IgD-negative memory B cell (primary cell): ENCODE results near the gene PON1. TPM values are rescaled to one million over a fixed set of nuclear protein-coding genes. Genes with fewer than 3 reads are reported as not detected.
A peak's percentile ranks its signal among the peaks of the same experiment; 100 is the strongest.

Source experiments
- H3K27ac Mint-ChIP-seq, 3 donors: one replicate each; pipeline ENCODE4 v1.8.0; 2020 to 2022; ENCODE audit warnings: mild to moderate bottlenecking in 3 of 3, mixed read lengths in 3 of 3, moderate library complexity in 1 of 3
- H3K27me3 Mint-ChIP-seq: one replicate; pipeline ENCODE4 v1.8.0; 2021; ENCODE audit warnings: mixed read lengths
- H3K36me3 Mint-ChIP-seq: one replicate; pipeline ENCODE4 v1.8.0; 2020; ENCODE audit warnings: mild to moderate bottlenecking, mixed read lengths
- H3K4me1 Mint-ChIP-seq, 3 donors: one replicate each; pipeline ENCODE4 v1.8.0; 2020 to 2022; ENCODE audit warnings: mixed read lengths in 3 of 3, mild to moderate bottlenecking in 1 of 3
- H3K4me3 Mint-ChIP-seq, 4 donors: one replicate each; pipeline ENCODE4 v1.8.0; 2020 to 2022; ENCODE audit warnings: mild to moderate bottlenecking in 4 of 4, mixed read lengths in 4 of 4, moderate library complexity in 3 of 4
- H3K9me3 Mint-ChIP-seq, 3 donors: one replicate each; pipeline ENCODE4 v1.8.0; 2020 to 2021; ENCODE audit warnings: mixed read lengths in 3 of 3, mild to moderate bottlenecking in 1 of 3
- polyA plus RNA-seq: library from polyadenylated mRNA; unstranded; fragments of 300-500 nt; fragmentation: Illumina TruSeq; gene quantifications from one replicate; pipeline ENCODE4 v1.2.3, GENCODE V29; 2021

Gene PON1
- not detected for polyA plus RNA-seq

DNA sequence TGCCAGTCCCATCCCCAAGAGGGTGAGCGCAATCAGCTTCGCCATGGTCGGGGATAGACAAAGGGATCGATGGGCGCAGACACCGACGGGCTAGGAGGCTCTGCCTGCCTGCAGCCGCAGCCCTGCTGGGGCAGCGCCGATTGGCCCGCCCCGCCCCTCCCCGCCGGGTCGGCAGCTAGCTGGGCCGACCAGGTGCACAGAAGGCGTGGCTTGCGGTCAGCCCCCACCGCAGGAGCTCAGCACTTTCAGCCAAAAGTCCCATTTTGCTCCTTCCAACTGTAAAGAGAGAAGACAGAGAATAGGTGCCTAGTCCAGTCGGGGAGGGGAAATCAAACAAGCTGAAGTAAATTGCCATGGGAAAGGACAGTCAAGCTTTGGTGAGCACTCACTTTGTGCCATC lies at the start of gene PON1:
Gene PON1, minus strand, starts transcription at position 102 of the 400 bp plus-strand sequence. Its CDS starts 57 bp downstream, at position 45.
- Mint-ChIP-seq H3K9me3 (no peaks in the 10 kb centered on the region), H3K4me3 (no peak within 1 kb of the TSS), H3K27me3 (no peaks in the 10 kb centered on the region), H3K36me3 (no peaks in the 10 kb centered on the region), H3K4me1 (peaks cover 0 to 1% (median 0%) of the 10 kb centered on the region in 3 donors), H3K27ac (no peak within 1 kb of the TSS)

DNA sequence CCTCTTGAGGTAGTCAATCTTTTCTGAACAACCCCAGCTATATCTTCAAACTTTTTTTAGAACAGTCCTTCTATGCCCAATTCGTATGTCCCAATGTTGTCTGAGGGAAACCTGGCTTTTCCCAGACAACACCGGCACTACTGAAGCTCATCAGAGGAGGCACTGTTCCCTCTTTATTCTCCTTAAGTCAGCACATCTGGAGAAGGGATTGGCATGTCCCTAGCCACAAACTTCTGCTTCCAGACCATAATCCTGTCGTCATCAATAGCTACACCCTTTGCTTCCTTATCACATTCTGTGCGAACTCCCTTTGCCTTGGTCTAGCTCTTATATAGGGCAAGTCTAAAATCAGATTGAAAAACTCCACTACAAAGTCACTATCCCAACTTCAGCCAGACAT lies 49.0 kb upstream of the PON1 start:
- H3K9me3 Mint-ChIP-seq, result peaks cover 0 to 1% (median 1%) of the 10 kb centered on the region in 3 donors
- no peak overlapping the region for H3K27ac Mint-ChIP-seq
- no peaks in the 10 kb centered on the region for H3K36me3 Mint-ChIP-seq
- H3K27me3 Mint-ChIP-seq, result peaks cover 9% of the 10 kb centered on the region
- no peaks in the 10 kb centered on the region for H3K4me1 Mint-ChIP-seq
- H3K4me3 Mint-ChIP-seq, result no peak overlapping the region

DNA sequence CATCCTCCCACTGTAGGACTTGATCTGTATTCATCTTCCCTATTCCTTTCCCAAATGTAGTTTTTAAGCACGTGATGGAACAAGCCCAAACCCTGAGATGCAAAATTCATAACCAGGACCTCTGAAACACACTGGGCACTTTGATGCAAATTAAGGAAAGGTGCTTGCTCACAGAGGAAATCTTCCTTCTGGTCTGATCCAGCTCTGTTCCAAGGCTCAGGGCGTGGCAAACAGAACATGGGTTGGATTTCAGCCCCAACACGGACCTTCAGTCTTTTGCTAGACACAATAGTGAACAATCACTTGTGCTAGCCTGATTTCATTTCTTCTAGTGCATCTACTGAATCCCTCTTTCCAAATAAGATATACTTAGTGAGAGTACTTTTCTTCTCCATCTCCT lies 43.9 kb upstream of the PON1 start:
- H3K36me3 Mint-ChIP-seq, result no peaks in the 10 kb centered on the region
- H3K9me3 Mint-ChIP-seq, result peaks cover 0 to 1% (median 0%) of the 10 kb centered on the region in 3 donors
- no peak overlapping the region for H3K4me3 Mint-ChIP-seq
- H3K4me1 Mint-ChIP-seq, result no peaks in the 10 kb centered on the region
- H3K27me3 Mint-ChIP-seq, result no peaks in the 10 kb centered on the region
- no peak overlapping the region for H3K27ac Mint-ChIP-seq

DNA sequence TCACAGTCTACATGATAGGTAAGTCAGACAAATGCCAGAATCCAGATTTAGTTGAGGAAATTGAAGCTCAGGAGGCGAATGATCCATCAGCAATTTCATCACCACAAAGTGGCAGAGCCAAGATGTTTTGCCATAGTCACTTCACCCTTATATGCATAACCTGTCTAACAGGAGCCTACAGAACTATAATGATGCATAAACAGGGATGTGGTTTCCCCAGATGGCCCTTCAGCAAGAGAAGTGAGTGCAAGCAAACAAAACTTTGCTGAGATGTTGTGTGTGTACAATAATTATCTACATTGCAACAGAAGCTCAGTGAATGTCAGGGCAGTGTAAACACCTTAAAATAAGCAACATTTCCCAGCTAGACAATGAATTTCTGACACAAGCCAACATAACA lies 43.3 kb upstream of the PON1 start:
- H3K9me3 Mint-ChIP-seq, result peaks cover 0 to 1% (median 0%) of the 10 kb centered on the region in 3 donors
- H3K27me3 Mint-ChIP-seq, result no peaks in the 10 kb centered on the region
- no peak overlapping the region for H3K27ac Mint-ChIP-seq
- no peak overlapping the region for H3K4me3 Mint-ChIP-seq
- H3K36me3 Mint-ChIP-seq, result no peaks in the 10 kb centered on the region
- no peaks in the 10 kb centered on the region for H3K4me1 Mint-ChIP-seq

DNA sequence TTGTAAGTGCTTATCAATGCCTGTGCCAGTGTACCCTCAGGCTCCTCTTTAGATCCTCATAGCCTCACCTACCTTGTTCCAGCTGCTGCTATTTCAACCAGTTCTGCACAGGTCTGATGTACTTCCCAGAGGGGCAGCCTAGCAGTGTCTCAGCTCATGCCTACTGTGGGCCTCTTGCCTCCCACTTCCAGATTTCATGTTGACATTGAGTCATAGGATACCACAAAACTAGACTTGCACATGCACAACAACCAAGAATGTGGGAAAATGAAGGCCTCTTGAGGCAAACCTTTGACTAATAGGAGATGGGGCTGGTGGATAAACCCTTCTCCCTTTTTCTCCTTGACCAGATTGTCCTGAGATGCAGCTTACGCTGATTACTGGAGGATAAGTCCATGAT lies 40.8 kb upstream of the PON1 start:
- Mint-ChIP-seq H3K4me3 (no peak overlapping the region), H3K27me3 (no peaks in the 10 kb centered on the region), H3K9me3 (peaks cover 0 to 1% (median 0%) of the 10 kb centered on the region in 3 donors), H3K4me1 (no peaks in the 10 kb centered on the region), H3K27ac (no peak overlapping the region), H3K36me3 (no peaks in the 10 kb centered on the region)

DNA sequence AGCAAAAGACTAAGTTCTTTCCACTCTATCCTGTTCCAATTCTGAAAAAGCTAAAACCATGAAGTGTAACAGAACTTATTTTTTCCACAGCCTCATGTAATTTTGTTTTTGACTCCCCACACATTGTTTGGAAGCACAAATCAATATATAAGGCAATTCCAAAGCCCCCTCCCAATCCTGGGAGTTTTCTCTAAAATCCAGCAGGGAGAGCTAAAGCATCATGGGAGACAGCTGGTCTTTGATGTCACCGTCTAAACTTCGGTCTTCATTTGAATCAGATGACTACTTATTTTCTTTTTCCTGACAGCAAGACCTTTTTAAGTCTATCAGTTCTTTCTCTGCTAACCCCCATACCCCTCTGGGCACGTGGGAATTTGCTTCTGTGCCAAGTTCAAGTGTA lies 33.3 kb upstream of the PON1 start:
- Mint-ChIP-seq H3K4me3 (no peak overlapping the region), H3K36me3 (peaks cover 3% of the 10 kb centered on the region), H3K4me1 (no peaks in the 10 kb centered on the region), H3K9me3 (peaks cover 2 to 3% (median 3%) of the 10 kb centered on the region in 3 donors), H3K27ac (peak overlapping the region in 1 of 3 donors; percentile 27), H3K27me3 (no peaks in the 10 kb centered on the region)

DNA sequence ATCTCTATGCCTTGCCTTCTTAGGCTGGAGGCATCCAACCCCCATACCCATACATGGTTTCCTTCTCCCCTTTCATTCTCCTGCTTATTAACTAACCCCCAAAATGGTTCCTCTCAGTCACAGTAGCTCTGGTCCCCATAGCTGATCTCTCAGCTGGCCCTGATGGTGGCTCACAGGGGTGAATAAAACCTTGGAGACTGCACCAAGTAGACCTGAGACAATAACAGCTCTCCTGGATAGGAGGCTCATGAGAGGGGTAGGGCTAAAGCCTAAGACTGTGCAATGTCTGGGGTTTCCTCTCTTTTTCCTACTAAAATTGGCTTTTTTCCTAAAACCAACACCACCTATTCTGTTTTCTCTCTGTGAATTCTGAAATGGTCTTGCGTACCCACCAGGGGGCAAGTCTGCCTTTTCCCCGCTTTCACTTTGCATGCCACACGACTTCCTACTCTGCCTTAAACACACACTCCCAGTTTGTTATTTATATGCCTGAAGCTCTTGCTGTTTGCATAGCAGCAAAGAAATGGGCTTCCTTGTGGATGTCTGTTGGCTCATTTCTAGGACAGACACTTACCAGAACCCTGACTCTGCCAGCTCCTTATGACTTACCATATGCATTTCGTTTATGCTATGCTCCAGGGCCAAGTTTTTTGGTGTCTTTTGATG lies 18.4 kb upstream of the PON1 start:
- peaks cover 2% of the 10 kb centered on the region for H3K27me3 Mint-ChIP-seq
- H3K9me3 Mint-ChIP-seq, result no peaks in the 10 kb centered on the region
- H3K27ac Mint-ChIP-seq, result no peak overlapping the region
- peaks cover 4% of the 10 kb centered on the region for H3K36me3 Mint-ChIP-seq
- no peaks in the 10 kb centered on the region for H3K4me1 Mint-ChIP-seq
- H3K4me3 Mint-ChIP-seq, result no peak overlapping the region

DNA sequence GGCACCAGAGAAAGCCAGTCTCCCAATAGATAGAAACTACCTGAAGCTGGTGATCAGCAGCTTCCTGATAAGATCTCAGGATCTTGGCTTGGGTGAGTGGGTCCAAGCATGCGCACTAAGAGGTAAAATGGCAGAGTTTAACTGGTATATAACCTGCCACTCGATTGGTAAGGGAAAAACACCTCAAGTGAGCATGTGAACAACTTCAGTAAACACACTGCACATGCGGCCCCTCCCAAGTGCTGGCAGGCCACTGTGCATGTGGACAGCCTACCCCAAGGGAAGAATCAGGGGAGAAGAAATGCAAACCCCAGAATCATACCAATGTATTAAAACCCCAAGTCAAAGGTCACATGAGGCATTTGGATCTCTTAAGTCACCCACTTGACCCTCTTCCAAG lies 17.7 kb upstream of the PON1 start:
- Mint-ChIP-seq H3K9me3 (no peaks in the 10 kb centered on the region), H3K4me3 (no peak overlapping the region), H3K36me3 (peaks cover 4% of the 10 kb centered on the region), H3K27ac (no peak overlapping the region), H3K4me1 (no peaks in the 10 kb centered on the region), H3K27me3 (peaks cover 2% of the 10 kb centered on the region)

DNA sequence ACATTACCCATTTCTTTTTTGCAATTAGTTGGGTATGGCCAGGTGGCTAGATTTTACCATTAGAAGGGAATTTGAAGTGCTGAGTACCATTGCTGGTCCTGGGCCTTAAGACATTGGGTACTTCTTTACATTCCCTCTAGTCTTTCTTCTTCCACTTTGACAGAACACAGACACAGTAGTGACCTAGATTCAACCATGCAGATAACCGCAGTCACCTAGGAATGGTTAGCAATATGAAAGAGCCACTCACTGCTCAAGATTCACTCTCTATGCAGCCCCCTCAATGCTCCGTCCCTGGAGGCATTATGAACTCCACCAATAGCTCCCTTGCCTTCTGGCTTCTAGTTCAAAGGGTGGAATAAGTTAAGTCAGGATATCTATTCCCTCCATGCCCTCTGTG lies 16.2 kb upstream of the PON1 start:
- Mint-ChIP-seq H3K27me3 (peaks cover 2% of the 10 kb centered on the region), H3K4me1 (no peaks in the 10 kb centered on the region), H3K4me3 (no peak overlapping the region), H3K36me3 (peaks cover 4% of the 10 kb centered on the region), H3K27ac (no peak overlapping the region), H3K9me3 (no peaks in the 10 kb centered on the region)

DNA sequence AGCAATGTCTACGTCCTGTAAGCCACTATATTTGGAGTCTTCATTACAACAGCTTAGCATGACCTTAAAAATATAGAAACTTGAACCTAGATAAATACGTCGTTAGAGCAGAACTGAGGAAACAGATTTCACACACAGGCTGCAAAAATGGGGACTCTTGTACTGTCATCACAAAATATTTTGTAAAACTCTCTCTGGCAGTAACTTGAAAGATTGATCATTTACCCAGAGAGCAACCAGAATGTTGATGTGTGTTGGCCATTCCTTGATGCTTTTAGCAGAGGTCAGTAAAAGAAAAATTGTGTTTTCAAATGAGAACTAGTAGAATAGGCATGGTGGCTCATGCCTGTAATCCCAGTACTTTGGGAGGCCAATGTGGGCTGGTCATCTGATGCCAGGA lies 14.5 kb upstream of the PON1 start:
- no peaks in the 10 kb centered on the region for H3K4me1 Mint-ChIP-seq
- H3K27me3 Mint-ChIP-seq, result peaks cover 2% of the 10 kb centered on the region
- H3K36me3 Mint-ChIP-seq, result peaks cover 4% of the 10 kb centered on the region
- H3K4me3 Mint-ChIP-seq, result no peak overlapping the region
- no peaks in the 10 kb centered on the region for H3K9me3 Mint-ChIP-seq
- H3K27ac Mint-ChIP-seq, result no peak overlapping the region

DNA sequence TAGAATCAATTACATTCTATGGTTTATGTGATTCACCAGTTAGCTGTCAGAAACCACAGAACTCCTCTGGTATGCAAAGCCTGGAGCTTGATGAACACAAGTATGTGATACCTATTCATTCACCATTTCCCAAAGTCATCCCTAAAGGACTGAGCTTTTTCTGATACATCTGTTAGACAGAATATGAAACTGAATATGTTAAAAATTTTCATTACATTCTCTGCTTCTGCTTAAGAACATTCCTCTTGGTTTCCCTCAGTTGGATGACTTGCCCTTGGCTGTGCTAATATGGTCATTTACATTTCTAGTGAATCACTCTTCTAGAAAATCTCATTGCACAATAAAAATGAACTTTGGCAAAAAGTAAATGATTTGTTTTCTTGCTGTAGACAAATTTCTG lies 10.8 kb upstream of the PON1 start:
- Mint-ChIP-seq H3K4me3 (no peak overlapping the region), H3K27me3 (no peaks in the 10 kb centered on the region), H3K4me1 (peaks cover 6 to 8% (median 7%) of the 10 kb centered on the region in 3 donors), H3K9me3 (no peaks in the 10 kb centered on the region), H3K27ac (no peak overlapping the region), H3K36me3 (peaks cover 1% of the 10 kb centered on the region)

DNA sequence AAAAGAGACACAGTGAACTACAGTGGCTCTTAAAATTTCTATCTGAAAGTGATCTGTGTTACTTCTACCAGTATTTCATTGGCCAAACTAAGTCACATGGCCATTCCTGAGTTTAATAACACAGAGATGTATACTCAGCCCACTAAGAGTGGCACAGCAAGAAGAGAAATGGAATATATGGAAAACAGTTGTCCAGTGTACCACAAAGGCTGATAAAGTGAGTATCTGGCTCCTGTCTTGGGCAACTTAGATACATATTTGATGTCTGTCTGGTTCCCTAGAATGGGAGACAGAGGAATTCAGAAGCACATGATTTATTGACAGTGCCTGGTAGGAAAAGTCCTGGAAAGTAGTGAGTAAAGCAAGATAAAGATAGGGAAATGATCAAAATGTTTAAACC lies 10.1 kb upstream of the PON1 start:
- Mint-ChIP-seq H3K4me1 (peaks cover 6 to 10% (median 7%) of the 10 kb centered on the region in 3 donors), H3K4me3 (no peak overlapping the region), H3K27ac (no peak overlapping the region), H3K9me3 (no peaks in the 10 kb centered on the region), H3K27me3 (no peaks in the 10 kb centered on the region), H3K36me3 (peaks cover 1% of the 10 kb centered on the region)

DNA sequence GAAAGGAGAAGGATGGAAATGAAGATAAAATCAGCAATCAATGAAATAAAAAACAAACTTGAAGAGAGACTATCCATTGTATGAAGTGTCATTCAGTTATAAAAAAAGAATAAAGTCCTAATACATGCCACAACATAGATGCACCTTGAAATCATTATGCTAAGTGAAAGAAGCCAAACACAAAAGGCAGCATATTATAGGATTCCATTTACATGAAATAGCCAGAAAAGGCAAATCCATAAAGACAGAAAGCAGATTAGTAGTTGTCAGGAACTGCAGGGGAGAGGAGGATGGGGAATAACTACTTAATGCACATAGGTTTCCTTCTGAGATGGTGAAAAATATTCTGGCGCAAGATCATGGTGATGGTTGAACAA lies 6.6 kb upstream of the PON1 start:
- H3K4me1 Mint-ChIP-seq, result peaks cover 6 to 10% (median 7%) of the 10 kb centered on the region in 3 donors
- H3K27me3 Mint-ChIP-seq, result no peaks in the 10 kb centered on the region
- no peak overlapping the region for H3K27ac Mint-ChIP-seq
- H3K4me3 Mint-ChIP-seq, result peak overlapping the region in 3 of 4 donors; percentile 51 to 76 (median 66)
- H3K36me3 Mint-ChIP-seq, result peaks cover 1% of the 10 kb centered on the region
- H3K9me3 Mint-ChIP-seq, result no peaks in the 10 kb centered on the region

DNA sequence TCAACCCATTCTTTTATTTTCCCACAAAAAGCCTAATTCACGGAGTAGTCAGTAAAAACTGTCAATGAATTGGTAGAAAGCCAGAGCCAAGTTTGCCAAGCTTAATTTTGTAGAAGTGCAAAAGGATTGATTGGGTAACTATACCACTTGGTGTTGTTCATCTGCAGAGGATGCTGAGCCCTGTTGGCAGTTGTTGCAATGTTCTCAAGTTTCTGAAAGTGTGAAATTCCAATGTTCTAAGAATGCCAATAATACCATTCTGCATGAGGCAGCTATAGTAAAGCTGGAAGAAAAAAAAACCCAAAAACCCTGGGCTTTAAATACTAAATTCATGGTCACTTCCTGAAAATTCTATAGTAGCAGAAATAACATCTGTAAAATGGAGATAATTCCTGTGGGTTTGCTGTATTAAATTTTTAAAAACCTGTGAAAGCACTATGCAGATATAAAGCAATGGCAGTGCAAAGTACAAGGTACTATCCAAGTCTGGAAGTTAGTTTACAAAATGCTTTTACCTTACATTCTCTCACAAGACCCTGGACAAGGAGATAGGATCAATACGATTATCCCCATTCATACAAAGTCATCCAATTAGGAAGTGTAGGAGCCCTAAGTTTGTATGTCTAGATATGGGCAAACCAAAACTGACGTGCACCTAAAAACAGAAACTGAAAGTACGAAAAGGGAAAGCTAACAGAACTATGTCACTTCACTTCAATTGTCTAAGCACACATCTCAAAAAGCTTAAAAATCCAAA lies 6.0 kb upstream of the PON1 start:
- Mint-ChIP-seq H3K4me3 (peak overlapping the region in 3 of 4 donors; percentile 51 to 76 (median 66)), H3K9me3 (no peaks in the 10 kb centered on the region), H3K27ac (no peak overlapping the region), H3K36me3 (peaks cover 1% of the 10 kb centered on the region), H3K27me3 (no peaks in the 10 kb centered on the region), H3K4me1 (peaks cover 6 to 10% (median 7%) of the 10 kb centered on the region in 3 donors)

DNA sequence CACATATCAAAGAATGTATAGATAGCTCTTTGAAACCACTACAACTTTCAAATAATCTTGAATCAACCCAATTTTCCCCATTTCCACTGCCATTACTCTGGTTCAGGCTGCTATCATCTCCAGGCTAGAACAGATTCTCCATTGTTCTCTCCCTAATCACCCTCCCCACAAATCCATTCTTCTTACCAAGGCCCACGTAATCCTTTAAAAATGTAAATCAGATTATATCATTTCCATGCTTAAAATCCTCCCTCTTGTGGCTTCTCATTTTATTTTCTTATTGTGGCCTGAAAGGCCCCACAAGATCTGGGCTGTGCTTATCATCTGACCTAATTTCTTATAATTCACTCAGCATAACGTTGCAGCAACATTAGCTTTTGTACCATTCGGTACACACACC lies 3.0 kb upstream of the PON1 start:
- Mint-ChIP-seq H3K4me3 (no peak overlapping the region), H3K9me3 (no peaks in the 10 kb centered on the region), H3K4me1 (peaks cover 6 to 10% (median 7%) of the 10 kb centered on the region in 3 donors), H3K27ac (no peak overlapping the region), H3K36me3 (peaks cover 1% of the 10 kb centered on the region), H3K27me3 (no peaks in the 10 kb centered on the region)
